B cell (primary cell): ENCODE data around the gene PRAC2. TPM values are rescaled to one million over a fixed set of nuclear protein-coding genes. Genes with fewer than 3 reads are reported as not detected.

ENCODE experiments used
- ATAC-seq: fragments of 200-7000 bp; cut with Tn5 transposase; one replicate; pipeline ENCODE4 v1.10.0; 2021; ENCODE audit warnings: low read depth, mild to moderate bottlenecking, moderate number of reproducible peaks, moderate library complexity
- CTCF ChIA-PET: fragments of 350-600 bp; sonication (Branson Sonifier 250); formaldehyde crosslinking; loops from one replicate; lab custom pipeline; 2021; ENCODE audit warnings: antibody characterized with exemption, inconsistent platforms; lab: Charles Lee
- POLR2A ChIA-PET: fragments of 350-600 bp; sonication (Branson Sonifier 250); formaldehyde crosslinking; loops from one replicate; lab custom pipeline; 2021; ENCODE audit warnings: antibody characterized with exemption; lab: Charles Lee
- DNase-seq: peaks from one replicate; pipeline ENCODE4 v3.0.0; 2013
- H2AFZ ChIP-seq: 2 replicates; pipeline ENCODE4 v1.6.1; 2012; ENCODE audit warnings: mild to moderate bottlenecking, low read depth, low read length; ENCODE audit not compliant: insufficient read depth, poor library complexity, severe bottlenecking
- H3K27ac ChIP-seq, 2 donors: 1 replicate in 1 of 2; 2 replicates in 1 of 2; pipeline ENCODE4 v1.5.1; 2012 to 2013; ENCODE audit warnings: low read length in 2 of 2, mild to moderate bottlenecking in 2 of 2, moderate library complexity in 1 of 2
- H3K27me3 ChIP-seq, 4 experiments: fragments of 200-600 bp in 1 of 4; sonication (generic) in 1 of 4; replicated peaks in 1 of 4; 1 replicate in 2 of 4; 2 replicates in 2 of 4; pipeline versions ENCODE4 v1.6.1 to v1.7.0; 2013 to 2016; ENCODE audit warnings: low read length in 3 of 4, mild to moderate bottlenecking in 2 of 4, mixed read lengths in 1 of 4, moderate library complexity in 1 of 4; ENCODE audit not compliant: insufficient read depth in 4 of 4, control insufficient read depth in 3 of 4; ENCODE audit errors: control extremely low read depth in 1 of 4
- H3K36me3 ChIP-seq, 2 experiments: replicated peaks in 1 of 2; 1 replicate in 1 of 2; 2 replicates in 1 of 2; pipeline versions ENCODE4 v1.6.1 to v1.7.1; 2013; ENCODE audit warnings: low read length in 1 of 2; ENCODE audit not compliant: insufficient read depth in 2 of 2, control insufficient read depth in 1 of 2; ENCODE audit errors: control extremely low read depth in 1 of 2, extremely low read depth in 1 of 2
- H3K4me1 ChIP-seq, 2 donors: fragments of 200-600 bp in 1 of 2; sonication (generic) in 1 of 2; 1 replicate in 1 of 2; 2 replicates in 1 of 2; pipeline versions ENCODE4 v1.5.1 to v1.6.1; 2013 to 2017; ENCODE audit warnings: low read length in 2 of 2; ENCODE audit not compliant: control insufficient read depth in 2 of 2, insufficient read depth in 2 of 2
- H3K4me2 ChIP-seq: replicated peaks from 2 replicates; pipeline ENCODE3; 2012; ENCODE audit warnings: mild to moderate bottlenecking, low read depth, low read length; ENCODE audit not compliant: poor library complexity, severe bottlenecking
- H3K4me3 ChIP-seq, 5 experiments: fragments of 200-600 bp in 1 of 5; sonication (generic) in 1 of 5; 1 replicate in 3 of 5; 2 replicates in 2 of 5; pipeline versions ENCODE4 v1.5.1 to v1.7.0; 2011 to 2016; ENCODE audit warnings: low read length in 4 of 5, mild to moderate bottlenecking in 4 of 5, low read depth in 2 of 5, control low read depth in 1 of 5, moderate library complexity in 1 of 5; ENCODE audit not compliant: insufficient read depth in 1 of 5; ENCODE audit errors: control extremely low read depth in 1 of 5, extremely low read depth in 1 of 5
- H3K79me2 ChIP-seq: fragments of 200-600 bp; sonication (generic); one replicate; pipeline ENCODE4 v1.6.0; 2016; ENCODE audit warnings: low read length; ENCODE audit not compliant: control insufficient read depth, insufficient read depth
- H3K9ac ChIP-seq: fragments of 200-600 bp; sonication (generic); 2 replicates; pipeline ENCODE4 v1.6.1; 2017; ENCODE audit warnings: mild to moderate bottlenecking, low read length, moderate library complexity
- H3K9me3 ChIP-seq, 3 donors: one replicate each; pipeline versions ENCODE4 v1.6.1 to v1.7.1; 2013; ENCODE audit warnings: low read length in 2 of 3; ENCODE audit not compliant: control insufficient read depth in 2 of 3, insufficient read depth in 1 of 3; ENCODE audit errors: control extremely low read depth in 1 of 3
- H4K20me1 ChIP-seq: 2 replicates; pipeline ENCODE4 v1.6.0; 2012; ENCODE audit warnings: mild to moderate bottlenecking, low read length; ENCODE audit not compliant: insufficient read depth, control insufficient read depth, poor library complexity, severe bottlenecking
- H3K27ac Mint-ChIP-seq: one replicate; pipeline ENCODE4 v1.8.0; 2021; ENCODE audit warnings: mixed read lengths
- H3K27me3 Mint-ChIP-seq: one replicate; pipeline ENCODE4 v1.8.0; 2021; ENCODE audit warnings: mixed read lengths
- H3K4me1 Mint-ChIP-seq: one replicate; pipeline ENCODE4 v1.8.0; 2021; ENCODE audit warnings: mixed read lengths
- H3K4me3 Mint-ChIP-seq: one replicate; pipeline ENCODE4 v1.8.0; 2021; ENCODE audit warnings: mixed read lengths
- H3K9me3 Mint-ChIP-seq: one replicate; pipeline ENCODE4 v1.8.0; 2022; ENCODE audit warnings: mixed read lengths; ENCODE audit not compliant: insufficient read depth
- EZH2 ChIP-seq: IDR thresholded peaks from 2 replicates; pipeline ENCODE4 v1.6.1; 2012; ENCODE audit warnings: borderline replicate concordance, low read depth, mild to moderate bottlenecking, moderate library complexity, low read length; ENCODE audit not compliant: insufficient read depth, poor library complexity, severe bottlenecking
- intact Hi-C: fragments of 100-400 bp; cut with micrococcal nuclease; formaldehyde crosslinking; loops from one replicate; pipeline ENCODE4 v1.10.0; 2022
- polyA plus RNA-seq: library from polyadenylated mRNA; depleted of rRNA; stranded (reverse); fragments of >200 nt; gene quantifications from 2 replicates; pipeline ENCODE4 v1.2.3, GENCODE V29; 2012
- total RNA-seq, 2 donors: library from RNA; stranded (reverse); fragments of 120-200 nt in 1 of 2; gene quantifications; 1 replicate in 1 of 2; 2 replicates in 1 of 2; pipeline versions ENCODE4 v1.2.3 to v1.2.4, GENCODE V29; 2013 to 2022
- TF ChIP-seq, protein P1 (sequence below): fragments of 200-600 bp; IDR thresholded peaks from one replicate; pipeline ENCODE4 v1.8.0; 2022; ENCODE audit warnings: antibody characterized with exemption, mild to moderate bottlenecking

PRAC2 gene
- total and polyA plus RNA-seq, 2 donors (not counting 1 experiment from before 2014, with no cell fraction given), result not detected

DNA sequence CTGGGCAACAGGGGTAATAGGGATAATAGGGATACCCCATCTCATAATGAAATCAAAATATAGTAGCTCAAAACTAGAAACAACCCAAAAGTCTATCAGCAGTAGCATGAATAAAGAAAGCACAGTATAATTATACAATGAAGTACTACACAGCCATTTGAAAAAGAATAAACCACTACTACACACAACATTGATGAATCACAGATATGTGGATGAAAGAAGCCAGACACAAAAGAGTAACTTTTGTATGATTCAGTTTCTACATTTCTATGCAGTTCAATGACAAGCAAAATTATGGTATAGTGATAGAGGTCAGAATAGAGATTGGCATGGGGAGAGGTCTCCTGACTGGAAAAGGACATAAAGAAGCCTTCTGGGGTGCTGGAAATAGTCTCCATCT lies 8.4 kb downstream of the PRAC2 start:
- POLR2A ChIA-PET, result no interaction called here
- H3K4me1 Mint-ChIP-seq, result peaks cover 22% of the 10 kb centered on the region

More for the DNA sequence above, 8.4 kb downstream of the PRAC2 start:
- Mint-ChIP-seq H3K4me3 (no peak overlapping the region), H3K27me3 (peaks cover 83% of the 10 kb centered on the region), H3K27ac (no peak overlapping the region), H3K9me3 (no peaks in the 10 kb centered on the region)
- intact Hi-C loops, result no loop called here
- Histone ChIP-seq H3K4me2 (no peak overlapping the region), H3K27me3 (peaks cover 0 to 92% (median 75%) of the 10 kb centered on the region in 4 experiments), H3K36me3 (no peaks in the 10 kb centered on the region), H2AFZ (no peak overlapping the region), H3K79me2 (no peaks in the 10 kb centered on the region), H4K20me1 (no peaks in the 10 kb centered on the region), H3K9ac (no peak overlapping the region), H3K27ac (no peak overlapping the region), H3K9me3 (peaks cover 0 to 33% (median 3%) of the 10 kb centered on the region in 3 donors), H3K4me3 (no peak overlapping the region), H3K4me1 (peaks cover 30 to 53% of the 10 kb centered on the region in 2 donors)
- TF ChIP-seq EZH2, result no peak
- TF ChIP-seq, protein P1, sequence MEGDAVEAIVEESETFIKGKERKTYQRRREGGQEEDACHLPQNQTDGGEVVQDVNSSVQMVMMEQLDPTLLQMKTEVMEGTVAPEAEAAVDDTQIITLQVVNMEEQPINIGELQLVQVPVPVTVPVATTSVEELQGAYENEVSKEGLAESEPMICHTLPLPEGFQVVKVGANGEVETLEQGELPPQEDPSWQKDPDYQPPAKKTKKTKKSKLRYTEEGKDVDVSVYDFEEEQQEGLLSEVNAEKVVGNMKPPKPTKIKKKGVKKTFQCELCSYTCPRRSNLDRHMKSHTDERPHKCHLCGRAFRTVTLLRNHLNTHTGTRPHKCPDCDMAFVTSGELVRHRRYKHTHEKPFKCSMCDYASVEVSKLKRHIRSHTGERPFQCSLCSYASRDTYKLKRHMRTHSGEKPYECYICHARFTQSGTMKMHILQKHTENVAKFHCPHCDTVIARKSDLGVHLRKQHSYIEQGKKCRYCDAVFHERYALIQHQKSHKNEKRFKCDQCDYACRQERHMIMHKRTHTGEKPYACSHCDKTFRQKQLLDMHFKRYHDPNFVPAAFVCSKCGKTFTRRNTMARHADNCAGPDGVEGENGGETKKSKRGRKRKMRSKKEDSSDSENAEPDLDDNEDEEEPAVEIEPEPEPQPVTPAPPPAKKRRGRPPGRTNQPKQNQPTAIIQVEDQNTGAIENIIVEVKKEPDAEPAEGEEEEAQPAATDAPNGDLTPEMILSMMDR, result no peak
- CTCF ChIA-PET, result interaction anchor here (1.0 to 1.2 kb wide), 2 partner anchors 14 to 153 kb away, joined by 3 read pairs; no protein-coding TSS in a partner anchor
- ATAC-seq, result no peak
- no peak for DNase-seq
